NCI-H1694 treated with DMSO at 0.1 percent for 48 hours (cell line): Measurements from ENCODE around the gene EID2.

ENCODE experiments used
- DNase-seq: peaks from one replicate; lab custom pipeline; 2025; lab: John Stamatoyannopoulos, UW

EID2 gene, protein sequence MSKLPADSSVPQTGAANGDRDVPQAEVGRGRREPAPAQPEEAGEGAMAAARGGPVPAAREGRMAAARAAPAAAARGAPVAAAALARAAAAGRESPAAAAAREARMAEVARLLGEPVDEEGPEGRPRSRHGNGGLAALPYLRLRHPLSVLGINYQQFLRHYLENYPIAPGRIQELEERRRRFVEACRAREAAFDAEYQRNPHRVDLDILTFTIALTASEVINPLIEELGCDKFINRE

DNA sequence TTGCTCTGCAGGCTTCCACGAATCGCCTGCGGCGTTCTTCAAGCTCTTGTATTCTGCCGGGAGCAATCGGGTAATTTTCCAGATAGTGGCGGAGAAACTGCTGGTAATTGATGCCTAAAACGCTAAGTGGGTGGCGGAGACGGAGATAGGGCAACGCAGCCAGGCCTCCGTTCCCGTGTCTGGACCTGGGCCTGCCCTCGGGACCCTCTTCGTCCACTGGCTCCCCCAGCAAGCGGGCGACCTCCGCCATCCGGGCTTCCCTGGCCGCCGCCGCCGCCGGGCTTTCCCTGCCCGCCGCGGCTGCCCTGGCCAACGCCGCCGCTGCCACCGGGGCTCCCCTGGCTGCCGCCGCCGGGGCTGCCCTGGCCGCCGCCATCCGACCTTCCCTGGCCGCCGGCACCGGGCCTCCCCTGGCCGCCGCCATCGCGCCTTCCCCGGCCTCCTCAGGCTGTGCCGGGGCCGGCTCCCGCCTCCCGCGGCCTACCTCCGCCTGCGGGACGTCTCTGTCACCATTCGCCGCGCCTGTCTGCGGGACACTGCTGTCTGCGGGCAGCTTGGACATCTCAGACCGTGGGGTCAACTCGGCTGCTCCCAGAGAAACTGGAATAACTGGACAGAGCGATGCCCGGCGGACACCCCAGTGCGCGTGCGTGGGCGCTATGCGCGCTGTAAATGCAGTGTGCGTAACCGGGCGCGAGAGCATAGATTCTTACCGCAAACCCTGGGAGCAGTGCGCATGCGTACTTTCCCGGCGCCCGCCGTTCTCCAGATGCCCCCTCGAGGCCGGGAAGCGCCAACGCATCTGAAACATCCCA lies at the start of gene EID2:
Gene EID2, minus strand, starts transcription at position 644 of the 815 bp plus-strand sequence. Its CDS starts 82 bp downstream, at position 562.
- peak; percentile 95 for DNase-seq

DNA sequence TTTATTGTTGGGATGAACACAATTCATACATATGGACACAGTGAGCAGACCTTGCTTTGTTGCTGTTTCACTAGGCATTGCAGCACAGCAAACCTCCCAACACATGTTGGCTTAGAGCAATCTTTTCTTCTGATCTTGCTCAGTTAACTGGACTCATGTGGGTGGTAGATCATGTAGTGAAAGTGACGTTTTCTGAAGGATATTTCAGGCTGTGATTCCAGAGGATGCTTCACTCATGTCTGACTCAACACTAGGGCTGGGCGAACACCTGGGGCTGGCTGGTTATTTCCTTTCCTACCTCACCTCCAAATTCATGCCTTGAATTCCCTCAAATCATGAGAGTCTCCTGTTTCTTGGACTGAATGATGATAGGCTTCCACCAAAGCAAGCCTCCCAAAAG lies 48.1 kb upstream of the EID2 start:
- DNase-seq: no peak

DNA sequence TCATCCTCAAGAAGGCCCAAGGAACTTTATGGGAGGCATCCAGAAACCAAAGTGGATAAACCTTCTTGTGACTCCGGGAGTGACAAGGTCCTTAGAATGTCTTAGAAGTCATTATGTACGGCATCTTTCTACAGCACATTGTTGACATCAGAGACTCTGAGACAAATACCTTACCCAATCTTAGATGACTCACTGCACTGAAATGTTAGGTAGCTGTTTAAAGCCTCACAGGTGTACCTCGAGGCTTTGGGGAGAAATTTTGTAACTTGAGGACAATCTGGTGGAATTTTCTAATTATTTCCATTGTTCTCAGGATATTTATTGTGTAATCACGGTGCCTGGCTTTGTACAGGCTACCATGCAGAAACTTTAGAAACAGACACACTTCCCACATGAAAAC lies 47.5 kb upstream of the EID2 start:
- no peak for DNase-seq

DNA sequence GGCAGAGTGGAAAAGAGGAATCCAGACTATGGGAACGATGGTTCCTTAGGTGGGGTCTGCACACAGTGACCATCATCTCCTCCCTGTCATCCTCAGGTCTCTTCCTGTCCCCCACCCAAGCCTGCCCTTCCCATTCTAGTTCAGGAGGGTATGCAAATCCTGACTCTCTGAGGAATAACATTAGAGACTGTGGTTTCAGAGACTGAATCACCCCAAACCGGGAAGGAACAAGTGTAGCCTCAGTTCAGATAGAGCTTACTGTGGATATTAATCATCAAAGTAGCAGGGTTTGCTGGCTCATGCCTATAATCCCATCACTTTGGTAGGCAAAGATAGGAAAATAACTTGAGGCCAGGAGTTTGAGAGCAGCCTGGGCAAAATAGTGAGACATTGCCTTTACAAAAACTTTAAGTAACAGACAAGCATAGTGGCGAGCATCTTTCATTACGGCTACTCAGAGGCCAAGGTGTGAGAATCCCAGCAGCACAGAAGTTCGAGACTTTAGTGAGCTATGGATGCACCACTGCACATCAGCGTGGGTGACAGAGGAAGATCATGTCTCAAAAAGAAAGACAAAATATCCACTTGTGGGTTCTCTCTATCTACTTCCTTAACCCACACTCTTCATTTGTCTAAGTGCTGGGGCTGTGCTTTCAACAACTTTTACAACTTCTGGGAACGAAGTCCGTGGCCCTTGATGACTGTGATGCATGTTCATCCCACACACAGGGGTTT lies 43.1 kb upstream of the EID2 start:
- DNase-seq: no peak

DNA sequence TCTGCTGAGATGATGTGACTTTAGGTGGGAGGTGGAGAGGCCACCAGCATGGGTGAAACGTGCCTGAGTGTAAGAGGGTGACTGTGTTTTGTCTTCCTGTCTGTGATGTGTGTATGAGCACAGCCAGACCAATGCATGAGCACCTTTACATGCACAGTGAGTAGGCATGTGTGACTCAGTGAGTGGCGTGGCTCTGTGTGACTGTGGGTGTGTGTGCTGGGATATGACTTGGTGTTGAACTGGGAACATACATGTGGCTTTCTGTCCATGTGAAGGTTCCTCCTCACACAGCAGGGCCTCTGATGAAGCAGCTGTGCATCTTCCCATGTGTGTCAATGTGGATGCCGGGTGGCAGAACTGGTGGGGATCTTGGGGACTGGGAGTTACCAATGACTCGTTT lies 42.5 kb upstream of the EID2 start:
- DNase-seq: no peak

DNA sequence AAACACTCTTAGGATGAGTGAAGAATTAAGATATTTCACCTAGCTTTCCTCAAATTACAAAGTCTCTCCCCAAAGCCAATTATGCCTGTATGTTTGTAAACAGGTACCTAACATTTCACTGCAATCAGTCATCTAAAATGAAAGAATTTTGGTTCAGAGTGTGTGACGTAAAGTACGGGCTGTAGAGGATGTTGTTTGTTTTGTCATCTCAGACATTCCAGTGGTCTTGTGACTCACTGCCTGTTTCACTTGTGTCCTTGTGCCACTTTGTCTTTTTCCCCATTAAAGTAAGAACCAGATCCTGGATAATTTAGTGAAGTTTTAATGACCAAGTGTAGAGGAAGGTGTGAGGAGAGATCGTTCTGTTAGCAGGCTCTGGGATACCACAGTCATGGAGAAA lies 28.6 kb upstream of the EID2 start:
- no peak for DNase-seq

DNA sequence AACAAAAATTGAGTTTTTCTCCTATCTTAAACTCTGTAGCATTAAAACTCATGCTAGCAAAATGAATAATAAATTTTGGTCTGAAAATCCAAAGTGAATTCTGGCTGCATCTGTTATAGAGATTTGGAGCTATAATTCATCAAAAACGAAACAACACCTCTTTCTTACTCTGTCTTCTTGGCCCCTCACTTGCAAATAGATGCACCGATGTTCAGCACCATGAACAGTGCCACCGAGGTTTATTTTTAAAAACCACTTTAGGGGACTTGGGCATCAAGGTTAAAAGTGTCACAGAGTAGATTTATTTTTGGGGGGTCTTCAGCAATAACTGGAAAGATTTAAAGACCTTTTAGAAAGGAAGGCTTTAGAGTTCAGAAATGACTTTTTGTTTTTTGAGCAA lies 26.1 kb upstream of the EID2 start:
- DNase-seq: no peak

DNA sequence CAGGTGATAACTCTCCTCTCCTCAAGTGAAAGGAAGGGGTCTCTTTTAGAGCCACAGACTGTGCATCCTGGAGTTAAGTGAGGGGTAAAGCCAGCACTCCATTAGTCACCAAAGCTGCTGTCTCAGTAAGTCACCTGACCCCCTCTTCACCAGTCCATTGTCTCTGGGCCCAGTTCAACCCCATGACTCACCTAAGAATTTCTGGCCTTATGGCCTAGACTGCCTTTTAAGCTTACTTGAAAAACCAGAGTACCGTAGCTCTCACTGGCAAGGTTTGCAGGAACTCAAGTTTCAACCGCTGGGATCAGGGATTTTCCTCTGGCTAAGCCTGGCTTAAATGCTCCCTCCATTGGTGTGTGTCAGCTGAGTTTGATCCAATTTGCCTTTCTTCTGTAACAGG lies 23.4 kb upstream of the EID2 start:
- DNase-seq: no peak

DNA sequence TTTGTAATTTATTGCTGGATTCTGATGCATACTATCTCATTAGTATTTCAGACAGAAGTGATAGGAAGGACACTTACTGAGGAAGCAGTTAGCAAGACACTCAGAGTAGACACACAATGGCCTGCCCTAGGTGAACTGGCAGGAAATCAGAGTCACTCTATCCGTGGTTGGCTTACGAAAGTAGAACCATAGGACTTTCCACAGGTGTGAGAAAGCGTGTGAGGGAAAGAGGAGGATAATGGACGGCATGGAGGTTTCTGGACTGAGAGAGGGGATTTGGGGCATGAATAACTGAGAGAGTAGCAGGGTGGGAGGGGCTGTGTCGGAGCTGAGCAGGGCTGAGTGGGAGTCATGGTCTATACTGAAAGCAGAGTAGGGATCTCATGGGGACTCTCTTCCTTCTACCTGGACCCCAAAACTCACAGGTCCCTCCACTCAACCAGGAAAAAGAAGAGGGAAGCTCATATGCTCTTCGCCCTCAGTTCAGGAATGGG lies 18.7 kb upstream of the EID2 start:
- no peak for DNase-seq

DNA sequence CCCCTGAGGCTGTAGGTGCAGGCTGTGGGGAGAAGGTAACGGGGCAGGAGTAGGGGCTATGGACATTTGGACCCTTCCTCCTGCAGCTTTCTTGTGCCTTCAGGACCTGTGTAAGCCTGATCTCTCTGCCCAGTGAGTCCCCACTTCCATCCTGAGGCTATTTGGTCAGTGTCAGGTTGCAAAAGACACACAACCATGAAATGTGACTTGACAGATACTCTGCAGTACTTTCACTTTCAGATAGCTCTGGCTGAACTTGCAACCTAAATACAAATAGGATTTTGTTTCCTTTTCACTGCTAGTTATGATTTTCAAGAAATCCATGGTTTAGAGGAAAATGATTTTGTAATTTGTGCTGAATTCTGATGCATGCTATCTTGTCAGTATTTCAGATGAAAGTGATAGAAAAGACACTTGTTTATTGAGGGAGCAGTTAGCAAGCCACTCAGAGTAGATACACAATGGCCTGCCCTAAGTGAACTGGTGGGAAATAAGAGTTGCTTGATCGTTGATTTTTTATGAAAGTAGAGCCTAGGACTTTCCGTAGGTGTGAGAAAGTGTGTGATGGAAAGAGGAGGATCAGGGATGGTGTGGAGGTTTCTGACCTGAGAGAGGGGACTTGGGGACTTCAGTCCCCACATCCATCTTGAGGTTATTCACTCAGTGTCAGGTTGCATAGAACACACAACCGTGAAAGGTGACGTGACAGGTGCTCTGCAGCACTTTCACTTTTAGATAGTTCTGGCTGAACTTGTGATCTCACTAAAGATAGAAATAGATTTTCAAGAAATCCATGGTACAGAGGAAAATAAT lies 18.1 kb upstream of the EID2 start:
- DNase-seq: no peak

DNA sequence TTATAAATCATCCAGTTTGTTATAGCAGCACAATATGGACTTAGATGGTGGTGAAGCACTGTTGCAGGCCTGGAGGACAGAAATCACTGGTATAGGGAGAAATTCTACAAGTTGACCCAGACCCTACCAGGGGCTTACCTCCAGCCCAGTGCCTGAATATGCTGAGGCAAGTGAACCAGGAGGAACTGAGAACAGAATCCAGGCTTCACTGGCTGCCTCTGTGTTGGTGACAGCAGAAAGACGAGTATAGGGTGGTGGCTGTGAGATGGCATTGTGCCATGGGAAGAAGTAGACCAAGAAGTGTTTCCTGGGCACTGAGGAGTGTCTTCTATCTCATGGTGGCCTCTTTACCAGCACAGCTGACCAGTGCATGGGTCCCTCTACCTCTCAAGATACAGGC lies 15.9 kb upstream of the EID2 start:
- DNase-seq: no peak

DNA sequence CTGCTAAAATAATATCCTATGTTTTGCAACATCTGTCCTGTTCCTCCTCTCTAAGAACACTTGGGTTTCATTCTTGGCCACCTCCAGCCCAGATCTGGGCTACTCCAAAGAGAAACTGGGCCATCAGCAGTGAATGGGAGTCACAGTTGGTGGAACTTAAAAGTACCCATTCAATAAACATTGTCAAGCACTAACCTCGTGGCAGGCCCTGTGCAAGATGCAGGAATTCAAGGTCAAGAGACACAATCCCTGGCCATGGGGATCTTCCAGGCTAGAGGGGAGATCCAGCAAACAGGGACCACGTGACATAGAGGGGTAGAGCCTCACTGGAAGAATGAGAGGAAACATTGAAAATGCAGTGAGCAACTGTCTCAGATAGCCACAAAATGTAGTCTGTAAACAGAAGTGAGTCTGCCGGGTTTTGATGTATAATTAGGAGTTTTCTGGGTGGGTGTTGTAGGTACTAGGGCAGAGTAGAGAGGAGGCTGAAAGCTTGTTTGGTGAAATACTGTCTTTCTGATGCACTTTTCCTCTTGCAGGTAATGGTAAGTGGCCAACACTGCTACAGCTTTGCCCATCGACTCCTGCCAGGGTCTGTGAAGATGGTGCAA lies 14.8 kb upstream of the EID2 start:
- no peak for DNase-seq

DNA sequence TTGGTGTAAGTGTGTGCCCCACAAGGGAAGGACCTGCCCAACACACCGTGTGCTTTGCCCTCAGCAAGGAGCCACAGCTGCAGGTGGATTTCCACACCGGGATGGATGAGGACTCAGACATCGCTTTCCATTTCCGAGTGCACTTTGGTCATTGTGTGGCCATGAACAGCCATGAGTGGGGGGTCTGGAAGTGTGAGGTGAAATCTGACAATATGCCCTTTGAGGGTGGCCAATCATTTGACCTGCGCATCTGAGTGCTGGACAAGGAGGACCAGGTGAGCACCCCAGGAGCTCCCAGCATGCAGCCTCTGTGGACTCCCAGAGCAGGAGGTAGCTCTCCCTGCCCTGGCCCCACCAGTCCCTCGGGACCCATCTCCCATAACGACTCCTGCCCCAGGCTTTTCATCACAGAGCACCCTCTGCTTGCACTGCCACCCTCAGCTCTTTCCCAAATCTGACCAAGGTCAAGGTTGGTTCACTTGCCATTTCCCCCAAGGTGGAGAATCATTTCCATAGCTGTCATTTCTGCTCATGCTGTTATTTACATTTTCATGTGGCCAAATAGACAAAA lies 13.2 kb upstream of the EID2 start:
- DNase-seq: no peak

DNA sequence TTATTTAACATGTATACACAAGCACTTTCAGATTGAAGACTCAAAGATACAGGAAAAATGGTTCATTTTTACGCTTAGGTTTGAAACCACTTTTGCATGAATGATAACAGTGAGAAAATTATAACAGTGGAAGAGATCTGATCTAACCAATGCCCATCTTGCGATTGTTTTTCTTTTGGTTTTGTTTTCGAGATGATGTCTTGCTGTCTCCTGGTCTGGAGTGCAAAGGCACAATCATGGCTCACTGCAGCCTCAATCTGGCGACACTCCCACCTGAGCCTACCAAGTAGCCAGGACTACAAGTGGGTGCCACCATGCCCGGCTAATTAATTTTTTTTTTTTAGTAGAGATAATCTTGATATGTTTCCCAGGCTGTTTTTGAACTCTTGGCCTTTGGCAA lies 10.2 kb upstream of the EID2 start:
- DNase-seq: no peak

DNA sequence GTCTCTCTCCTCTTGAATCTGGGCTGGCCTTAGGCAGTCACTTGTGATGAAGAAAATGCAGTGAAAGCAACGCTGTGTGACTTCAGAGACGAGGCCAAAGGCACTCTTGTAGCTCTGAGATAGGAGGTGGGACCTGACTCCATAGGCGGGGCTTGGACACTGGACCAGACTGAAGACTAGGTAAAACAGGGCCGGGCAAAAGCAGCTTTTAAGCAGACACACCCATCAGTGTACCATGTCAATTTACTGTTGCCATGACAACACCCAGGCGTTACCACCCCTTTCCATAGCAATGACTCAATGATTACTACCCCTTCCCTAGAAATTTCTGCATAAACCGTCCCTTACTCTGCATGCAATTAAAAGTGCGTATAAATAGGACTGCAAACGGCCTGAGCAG lies 6.6 kb upstream of the EID2 start:
- no peak for DNase-seq

DNA sequence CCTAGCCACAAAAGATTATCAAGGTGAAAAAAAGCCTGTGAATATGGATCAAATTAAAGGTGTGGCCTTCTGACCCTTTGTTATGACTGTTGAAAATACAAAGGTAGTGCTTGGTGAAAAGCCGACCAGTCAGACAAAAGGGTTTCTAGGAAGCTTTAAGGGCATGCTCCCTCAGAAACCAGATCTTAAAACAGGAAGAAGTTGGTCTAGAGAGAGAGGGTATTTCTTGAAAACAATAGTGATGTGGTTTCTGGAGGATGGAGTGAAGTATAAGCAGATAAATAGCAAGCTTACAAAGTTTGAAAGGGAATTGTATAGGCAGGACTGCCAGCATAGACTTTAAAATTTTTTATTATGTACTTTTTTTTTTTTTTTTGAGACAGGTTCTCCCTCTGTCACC lies 5.0 kb upstream of the EID2 start:
- DNase-seq: no peak

DNA sequence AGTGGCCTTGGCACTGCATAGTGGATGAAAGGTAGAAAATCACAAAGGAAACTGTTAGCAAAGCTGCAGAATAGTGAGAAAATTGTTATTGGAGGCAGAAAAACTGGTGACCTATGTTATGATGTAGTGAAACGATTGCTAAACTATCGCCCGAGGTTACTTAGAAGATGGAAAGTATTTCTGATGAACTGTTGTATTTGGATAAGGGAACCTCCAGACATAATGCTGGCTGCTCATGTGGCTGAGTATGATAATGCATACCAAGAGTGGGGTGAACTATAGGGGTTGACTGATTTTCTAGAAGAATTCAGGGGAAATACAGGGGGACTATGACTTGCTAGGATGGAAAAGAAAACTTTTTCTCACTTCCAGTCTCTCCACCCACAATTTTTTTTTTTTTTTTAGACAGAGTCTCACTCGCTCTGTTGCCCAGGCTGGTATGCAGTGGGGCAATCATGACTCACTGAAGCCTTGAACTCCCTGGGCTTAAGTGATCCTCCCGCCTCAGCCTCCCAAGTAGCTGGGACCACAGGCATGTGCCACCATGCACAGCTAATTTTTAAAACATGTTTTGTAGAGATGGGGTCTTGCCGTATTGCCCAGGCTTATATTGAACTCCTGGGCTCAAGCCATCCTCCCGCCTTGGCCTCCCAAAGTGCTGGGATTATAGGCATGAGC lies 4.4 kb upstream of the EID2 start:
- DNase-seq: no peak

DNA sequence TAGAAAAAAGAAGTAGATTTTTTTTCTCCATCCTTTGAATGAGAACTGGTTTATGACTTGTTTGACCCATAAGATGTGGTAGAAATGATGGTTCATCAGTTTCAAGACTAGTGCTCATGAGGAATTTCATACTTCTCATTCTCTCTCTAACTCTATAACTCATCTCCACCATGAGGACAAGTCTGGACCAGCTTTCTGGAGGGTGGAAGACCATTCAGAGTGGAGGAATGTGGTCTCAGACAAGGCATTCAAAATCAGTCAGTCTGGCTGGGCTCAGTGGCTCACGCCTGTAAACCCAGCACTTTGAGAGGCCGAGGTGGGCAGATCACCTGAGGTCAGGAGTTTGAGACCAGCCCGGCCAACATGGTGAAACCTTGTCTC lies 3.5 kb upstream of the EID2 start:
- DNase-seq: no peak

DNA sequence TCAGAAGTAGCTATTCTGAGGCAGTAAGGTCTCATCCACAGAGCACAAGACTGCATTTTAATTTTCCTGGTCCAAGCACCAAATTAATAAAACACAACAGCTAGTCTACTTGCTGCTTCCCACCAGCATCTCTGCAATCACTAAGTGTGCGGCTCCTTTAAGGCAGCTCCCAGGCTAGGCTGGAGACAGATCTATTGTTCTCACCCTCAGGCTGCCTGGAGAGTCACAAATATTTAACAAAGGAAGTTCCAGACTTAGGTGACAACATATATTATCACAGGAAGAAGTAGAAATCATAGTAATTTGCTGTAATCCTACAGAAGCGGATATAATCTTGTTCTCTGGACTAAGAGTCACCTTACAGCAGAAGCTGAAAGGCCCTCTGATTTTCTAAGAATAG lies 2.2 kb upstream of the EID2 start:
- DNase-seq: no peak

DNA sequence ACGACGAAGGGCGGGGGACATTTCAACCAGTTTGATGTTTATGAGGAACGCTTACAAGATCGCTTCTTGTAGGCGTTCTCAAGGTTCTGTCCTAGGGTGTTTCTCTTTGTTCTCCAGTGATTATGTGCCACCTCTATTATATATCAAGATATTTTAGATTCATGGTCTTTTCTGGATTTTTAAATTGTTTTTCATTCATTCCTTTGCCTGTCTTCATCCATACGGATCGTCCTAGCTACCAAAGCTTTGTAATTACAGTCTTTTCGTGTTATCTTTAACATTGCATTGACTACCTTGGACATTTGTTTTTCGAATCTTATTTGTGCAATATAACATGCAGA lies 342 bp upstream of the EID2 start:
- no peak for DNase-seq

DNA sequence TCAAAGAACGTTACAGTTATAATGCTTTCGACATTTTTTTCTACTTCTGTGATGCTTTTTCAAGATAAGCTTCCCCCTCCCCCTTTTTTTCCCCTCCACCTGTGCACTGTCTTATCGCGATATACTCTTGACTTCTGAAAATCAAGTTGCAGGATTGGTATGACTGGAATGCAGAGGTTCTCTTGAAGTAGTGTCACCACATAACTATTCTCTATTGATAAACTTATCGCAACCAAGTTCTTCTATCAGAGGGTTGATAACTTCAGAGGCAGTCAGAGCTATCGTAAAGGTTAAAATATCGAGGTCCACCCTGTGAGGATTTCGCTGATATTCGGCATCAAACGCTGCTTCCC lies 820 bp downstream of the EID2 start:
- peak; percentile 29 for DNase-seq
